HepG2 (cell line): ENCODE results near the gene SRCIN1. TPM values are rescaled to one million over a fixed set of nuclear protein-coding genes. Genes with fewer than 3 reads are reported as not detected.
A peak's percentile ranks its signal among the peaks of the same experiment; 100 is the strongest.

Experiments
- CEBPB ChIP-seq: IDR thresholded peaks from 2 replicates; pipeline ENCODE4 v1.6.1; 2011; ENCODE audit warnings: low read depth, low read length, improper control_type of control experiment, borderline replicate concordance
- EP300 ChIP-seq, 3 experiments: sonication (generic) in 1 of 3; formaldehyde crosslinking in 1 of 3; IDR thresholded peaks; 2 replicates each; pipeline versions ENCODE4 v1.5.1 to v1.6.1; 2011 to 2020; ENCODE audit warnings: low read depth in 2 of 3, low read length in 2 of 3, borderline replicate concordance in 1 of 3, improper control_type of control experiment in 1 of 3, mild to moderate bottlenecking in 1 of 3, missing genetic modification reagents in 1 of 3, moderate library complexity in 1 of 3
- ETS1 ChIP-seq: sonication (generic); formaldehyde crosslinking; IDR thresholded peaks from 2 replicates; pipeline ENCODE4 v1.4.0; 2020; ENCODE audit warnings: missing genetic modification reagents
- HMGXB4 ChIP-seq, 2 experiments: sonication (generic) in 1 of 2; formaldehyde crosslinking in 1 of 2; IDR thresholded peaks; 2 replicates each; pipeline versions ENCODE4 v1.4.0 to v1.6.1; 2018 to 2020; ENCODE audit warnings: missing genetic modification reagents in 2 of 2, borderline replicate concordance in 1 of 2, low read depth in 1 of 2, mild to moderate bottlenecking in 1 of 2, missing biosample characterization in 1 of 2
- HOXA3 ChIP-seq: sonication (generic); formaldehyde crosslinking; IDR thresholded peaks from 2 replicates; pipeline ENCODE4 v1.5.0; 2020; ENCODE audit warnings: missing genetic modification reagents
- MTF2 ChIP-seq: sonication (generic); formaldehyde crosslinking; IDR thresholded peaks from 2 replicates; pipeline ENCODE4 v1.5.0; 2020; ENCODE audit warnings: missing genetic modification reagents, borderline replicate concordance
- PAXIP1 ChIP-seq: sonication (generic); formaldehyde crosslinking; conservative IDR thresholded peaks from 2 replicates; pipeline ENCODE4 v1.4.0; 2020; ENCODE audit warnings: mild to moderate bottlenecking, missing genetic modification reagents, moderate library complexity
- PITX1 ChIP-seq: sonication (generic); formaldehyde crosslinking; IDR thresholded peaks from 2 replicates; pipeline ENCODE4 v1.5.1; 2020; ENCODE audit warnings: mild to moderate bottlenecking, missing genetic modification reagents
- PLRG1 ChIP-seq: fragments of 450-650 bp; conservative IDR thresholded peaks from 2 replicates; pipeline ENCODE4 v1.6.1; 2016
- PREB ChIP-seq: sonication (generic); formaldehyde crosslinking; IDR thresholded peaks from 2 replicates; pipeline ENCODE4 v1.4.0; 2020; ENCODE audit warnings: missing genetic modification reagents
- RARA ChIP-seq: IDR thresholded peaks from 2 replicates; pipeline ENCODE4 v1.6.1; 2016; ENCODE audit warnings: missing genetic modification reagents, missing compliant biosample characterization
- RCOR2 ChIP-seq: IDR thresholded peaks from 2 replicates; pipeline ENCODE4 v1.6.1; 2016; ENCODE audit warnings: missing biosample characterization, missing genetic modification reagents
- SMC3 ChIP-seq: IDR thresholded peaks from 2 replicates; pipeline ENCODE4 v1.6.1; 2011; ENCODE audit warnings: low read length, improper control_type of control experiment
- TFAP4 ChIP-seq: sonication (generic); IDR thresholded peaks from 2 replicates; pipeline ENCODE4 v1.6.1; 2016; ENCODE audit warnings: low read depth, borderline replicate concordance
- ZC3H13 ChIP-seq: sonication (generic); formaldehyde crosslinking; IDR thresholded peaks from 2 replicates; pipeline ENCODE4 v1.8.1; 2023; ENCODE audit warnings: mild to moderate bottlenecking, missing genetic modification reagents, moderate library complexity
- ZNF10 ChIP-seq: sonication (generic); formaldehyde crosslinking; IDR thresholded peaks from 2 replicates; pipeline ENCODE4 v1.4.0; 2020; ENCODE audit warnings: mild to moderate bottlenecking, low read depth, missing genetic modification reagents, borderline replicate concordance
- ZNF3 ChIP-seq: IDR thresholded peaks from 2 replicates; pipeline ENCODE4 v1.7.0; 2017; ENCODE audit warnings: inconsistent platforms
- ZNF546 ChIP-seq: sonication (generic); formaldehyde crosslinking; conservative IDR thresholded peaks from 2 replicates; pipeline ENCODE4 v1.8.1; 2023; ENCODE audit warnings: mild to moderate bottlenecking, missing genetic modification reagents
- ZNF598 ChIP-seq: sonication (generic); formaldehyde crosslinking; IDR thresholded peaks from 2 replicates; pipeline ENCODE4 v1.5.1; 2020; ENCODE audit warnings: mild to moderate bottlenecking, missing genetic modification reagents, borderline replicate concordance
- ZNF615 ChIP-seq: sonication (generic); formaldehyde crosslinking; IDR thresholded peaks from 2 replicates; pipeline ENCODE4 v1.5.0; 2020; ENCODE audit warnings: mild to moderate bottlenecking, missing genetic modification reagents, borderline replicate concordance
- polyA plus RNA-seq, 8 experiments: library from polyadenylated mRNA; depleted of rRNA in 3 of 8; stranded (reverse) in 7 of 8; unstranded in 1 of 8; fragments of >200 nt; fragmentation: Illumina TruSeq in 4 of 8; extraction: Trizol in 4 of 8; gene quantifications; 2 replicates each; pipeline versions ENCODE4 v1.2.1 to v1.2.3, GENCODE V29; 2011 to 2016; ENCODE audit warnings: low read depth in 4 of 8, missing spikeins in 1 of 8, mixed read lengths in 1 of 8; ENCODE audit not compliant: insufficient read depth in 1 of 8
- total RNA-seq, 5 experiments: library from RNA; depleted of rRNA; stranded (reverse); fragments of >200 nt; fragmentation: Illumina TruSeq; extraction: Trizol; gene quantifications; 2 replicates each; pipeline ENCODE4 v1.2.3, GENCODE V29; 2016; ENCODE audit warnings: low read depth in 1 of 5

SRCIN1 gene
- total and polyA plus RNA-seq, 2 of the 13 experiments (the other 11 are each of a cell fraction or from before 2014, with no cell fraction given) = 1.2 to 9.6 TPM

- TF ChIP-seq ZNF546 (CRISPR knock-in tag) (no peak), HMGXB4 (CRISPR knock-in tag; IDR thresholded peaks at IDR 0.05; ENCODE audit: borderline replicate concordance in 1 of 2, low read depth in 1 of 2) (peak in 1 of 2 experiments; percentile 71; a peak in 2 of 4 replicates), PITX1 (CRISPR knock-in tag) (peak; percentile 54; the same call in 1 of the 2 replicates), MTF2 (peak; percentile 85; the same call in 1 of the 2 replicates), PREB (CRISPR knock-in tag) (no peak), HOXA3 (peak; percentile 24; the same call in 1 of the 2 replicates), PLRG1 (no peak), EP300 (IDR thresholded peaks at IDR 0.05; ENCODE audit: low read depth in 2 of 2, low read length in 2 of 2) (no peak), EP300 (CRISPR knock-in tag; IDR thresholded peaks at IDR 0.05; ENCODE audit: borderline replicate concordance) (no peak), PAXIP1 (CRISPR knock-in tag) (no peak), SMC3 (0 out of 2 replicates have a peak, but pooled peaks have one; percentile 22), RCOR2 (CRISPR knock-in tag) (no peak), ZNF615 (CRISPR knock-in tag) (no peak), ZNF598 (CRISPR knock-in tag) (no peak), ZC3H13 (CRISPR knock-in tag) (no peak), ZNF10 (no peak), TFAP4 (no peak), ETS1 (no peak), CEBPB (no peak; the same call in 1 of the 2 replicates), RARA (CRISPR knock-in tag) (no peak), ZNF3 (no peak)
Measured at GRCh38 chr17:38508954-38509771, 96.6 kb downstream of the SRCIN1 start (continued).
